DMS153 treated with DMSO at 0.1 percent for 48 hours (cell line): ENCODE results near the gene SERPINF2.
"Not testable (repeated sequence)": the region's sequence is repeated elsewhere in the genome, so short reads cannot be mapped to it uniquely, and the experiment has no call there.

Experiments used
- DNase-seq: peaks from one replicate; lab custom pipeline; 2025; ENCODE audit not compliant: unreplicated experiment; lab: John Stamatoyannopoulos, UW

SERPINF2 gene

GRCh38 chr17:1762233-1762900, 19.7 kb downstream of the SERPINF2 start:
- DNase-seq, result no peak

- DNase-seq, result no peak
These were observed 20.5 kb downstream of the SERPINF2 start for GRCh38 chr17:1762901-1763898.

- DNase-seq, result no peak
These were observed 21.6 kb downstream of the SERPINF2 start for GRCh38 chr17:1764284-1764683.

GRCh38 chr17:1764705-1765104, 22.0 kb downstream of the SERPINF2 start:
- not testable (repeated sequence) for DNase-seq

GRCh38 chr17:1765576-1765975, 22.9 kb downstream of the SERPINF2 start:
- no peak for DNase-seq

GRCh38 chr17:1766382-1767135, 23.9 kb downstream of the SERPINF2 start:
- no peak for DNase-seq

GRCh38 chr17:1767358-1767757, 24.7 kb downstream of the SERPINF2 start:
- DNase-seq, result no peak

GRCh38 chr17:1769822-1770477, 27.3 kb downstream of the SERPINF2 start:
- no peak for DNase-seq

- DNase-seq, result not testable (repeated sequence)
These were observed 30.5 kb downstream of the SERPINF2 start for GRCh38 chr17:1773000-1773695.

GRCh38 chr17:1773696-1774181, 31.1 kb downstream of the SERPINF2 start:
- DNase-seq, result no peak

- no peak for DNase-seq
These were observed 31.9 kb downstream of the SERPINF2 start for GRCh38 chr17:1774390-1775176.

- DNase-seq, result no peak
These were observed 33.7 kb downstream of the SERPINF2 start for GRCh38 chr17:1776328-1776727.

- DNase-seq, result no peak
These were observed 34.2 kb downstream of the SERPINF2 start for GRCh38 chr17:1776857-1777256.

GRCh38 chr17:1779571-1780131, 37.0 kb downstream of the SERPINF2 start:
- no peak for DNase-seq

- DNase-seq, result no peak
These were observed 39.5 kb downstream of the SERPINF2 start for GRCh38 chr17:1782171-1782567.

- DNase-seq, result no peak
These were observed 40.6 kb downstream of the SERPINF2 start for GRCh38 chr17:1783271-1783670.

GRCh38 chr17:1783834-1784611, 41.4 kb downstream of the SERPINF2 start:
- no peak for DNase-seq

- no peak for DNase-seq
These were observed 43.3 kb downstream of the SERPINF2 start for GRCh38 chr17:1785930-1786329.
